Measurements from ENCODE around the gene CPM.
"Not testable (repeated sequence)": the region's sequence is repeated elsewhere in the genome, so short reads cannot be mapped to it uniquely, and the experiment has no call there.

CPM gene

DNA sequence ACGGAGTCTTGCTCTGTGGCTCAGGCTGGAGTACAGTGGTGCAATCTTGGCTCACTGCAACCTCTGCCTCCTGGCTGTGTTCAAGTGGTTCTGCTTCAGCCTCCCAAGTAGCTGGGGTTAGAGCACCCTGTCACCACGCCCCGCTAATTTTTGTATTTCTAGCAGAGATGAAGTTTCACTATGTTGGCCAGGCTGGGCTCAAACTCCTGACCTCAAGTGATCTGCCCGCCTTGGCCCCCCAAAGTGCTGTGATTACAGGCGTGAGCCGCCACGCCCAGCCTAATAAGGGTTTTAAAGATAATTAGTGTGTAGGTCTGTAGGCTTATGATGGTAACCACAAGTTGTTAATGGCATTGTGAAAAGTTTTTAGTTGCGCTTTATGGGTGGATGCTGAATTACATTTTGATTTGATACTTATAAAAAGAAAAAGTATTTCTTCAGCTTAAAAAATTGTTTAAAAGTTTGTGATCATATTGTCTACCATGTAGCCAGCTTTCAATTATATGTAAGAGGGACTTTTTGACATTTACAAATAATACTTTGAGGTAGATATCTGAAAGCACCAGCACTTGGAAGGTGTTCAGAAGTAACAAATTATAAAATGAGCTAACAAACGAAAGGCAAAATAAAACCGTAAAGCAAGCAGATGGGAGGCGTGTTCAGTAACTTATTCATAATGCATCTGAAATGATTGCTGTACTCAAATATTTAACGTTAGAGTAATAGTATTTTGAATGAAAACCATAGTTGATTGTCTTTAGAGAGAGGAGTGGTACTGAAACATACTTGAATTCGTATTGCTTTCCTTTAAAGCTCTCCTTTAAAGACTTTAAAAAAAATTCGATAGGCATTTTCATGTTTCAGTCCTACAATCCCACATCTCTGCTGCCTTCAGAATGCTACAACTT, 87.9 kb downstream of the CPM start:
- DNase-seq: no peak

DNA sequence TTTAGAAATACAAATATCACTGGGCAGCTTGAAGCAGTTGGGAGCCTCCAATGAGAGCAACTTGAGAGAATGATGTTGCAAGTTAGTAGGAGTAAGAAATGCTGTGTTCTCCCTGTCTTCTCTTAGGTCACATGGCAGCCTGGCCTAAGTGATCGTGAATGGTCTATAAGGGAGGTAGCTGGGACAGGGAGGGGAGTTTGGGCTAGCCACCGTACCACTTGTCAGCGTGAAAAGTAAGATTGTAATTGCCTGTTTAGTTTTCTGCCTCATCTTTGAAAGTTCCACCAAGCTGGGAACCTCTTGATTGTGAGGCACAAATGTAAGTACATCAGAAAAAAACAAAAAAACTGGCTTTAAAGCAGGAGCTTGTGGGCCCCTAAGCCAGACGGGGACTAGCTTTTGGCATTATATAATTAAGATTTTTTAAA, 88.6 kb downstream of the CPM start:
- DNase-seq: no peak

DNA sequence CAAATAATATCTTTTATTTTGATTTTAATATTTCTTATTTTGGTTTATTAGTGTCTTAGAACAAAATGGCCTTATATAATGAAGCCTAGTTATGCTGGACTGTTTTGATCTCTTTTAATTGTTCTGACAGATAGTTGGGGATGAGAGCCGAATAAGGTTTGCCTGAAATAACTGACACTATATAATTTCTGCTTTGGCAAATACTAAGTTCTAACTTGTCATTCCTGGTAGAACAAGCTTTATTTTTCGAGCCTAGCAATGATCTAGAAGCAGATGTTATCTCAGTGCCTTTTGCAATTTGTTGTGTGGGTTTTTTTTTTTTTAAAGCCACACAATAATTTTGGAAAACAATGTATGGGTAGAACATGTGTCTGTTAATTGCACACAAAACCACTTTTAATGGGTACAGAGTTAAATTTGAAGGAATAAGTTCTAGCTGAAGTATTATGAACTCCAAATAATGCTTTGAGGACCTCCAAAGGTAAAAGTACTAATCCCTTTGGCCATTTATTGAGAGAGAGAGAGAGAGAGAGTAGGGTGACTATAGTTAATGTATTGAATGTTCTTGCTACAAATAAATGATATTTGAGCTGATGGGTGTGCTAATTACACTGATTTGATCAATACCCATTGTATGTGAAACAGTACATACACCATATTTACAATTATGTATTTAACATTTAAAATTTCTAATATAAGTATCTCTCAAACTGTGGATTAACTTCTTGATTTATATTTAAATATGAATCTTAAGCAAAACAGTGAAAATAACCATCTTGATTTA, 90.0 kb downstream of the CPM start:
- no peak for DNase-seq

DNA sequence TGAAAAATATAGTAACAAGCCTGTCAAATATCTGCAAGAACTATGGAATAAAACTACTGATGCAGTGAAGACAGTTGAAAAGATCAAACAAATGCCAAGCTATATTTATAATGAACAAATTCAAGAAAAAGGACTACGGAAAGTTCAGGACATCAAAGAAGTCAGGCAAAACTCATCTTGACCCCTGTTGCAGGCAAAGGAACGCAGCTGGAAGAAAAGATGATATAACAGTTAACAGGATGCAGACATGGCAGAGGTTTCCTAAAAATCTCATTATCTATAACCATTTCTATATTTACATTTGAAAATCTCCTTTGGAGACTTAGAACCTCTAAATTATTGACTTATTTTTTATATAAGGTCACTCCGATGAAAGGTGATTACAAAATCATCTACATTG, 90.8 kb downstream of the CPM start:
- DNase-seq: no peak

DNA sequence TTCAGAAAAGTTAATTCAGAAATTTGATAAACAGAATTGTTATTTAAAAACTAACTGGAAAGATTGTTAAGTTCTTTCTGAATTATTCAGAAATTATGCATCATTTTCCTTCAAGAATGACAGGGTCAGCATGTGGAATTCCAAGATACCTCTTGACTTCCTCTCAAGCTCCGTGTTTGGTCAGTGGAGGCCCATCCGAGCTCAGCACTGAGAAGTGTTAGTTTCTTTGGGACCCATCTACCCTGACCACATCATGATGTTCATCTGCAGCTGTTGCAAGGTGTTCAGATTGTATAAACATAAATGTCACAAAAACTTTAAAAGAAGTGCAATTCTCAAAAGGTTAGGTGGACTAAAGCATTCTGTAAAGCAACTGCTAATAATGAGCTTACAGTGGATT, 91.3 kb downstream of the CPM start:
- DNase-seq: no peak

DNA sequence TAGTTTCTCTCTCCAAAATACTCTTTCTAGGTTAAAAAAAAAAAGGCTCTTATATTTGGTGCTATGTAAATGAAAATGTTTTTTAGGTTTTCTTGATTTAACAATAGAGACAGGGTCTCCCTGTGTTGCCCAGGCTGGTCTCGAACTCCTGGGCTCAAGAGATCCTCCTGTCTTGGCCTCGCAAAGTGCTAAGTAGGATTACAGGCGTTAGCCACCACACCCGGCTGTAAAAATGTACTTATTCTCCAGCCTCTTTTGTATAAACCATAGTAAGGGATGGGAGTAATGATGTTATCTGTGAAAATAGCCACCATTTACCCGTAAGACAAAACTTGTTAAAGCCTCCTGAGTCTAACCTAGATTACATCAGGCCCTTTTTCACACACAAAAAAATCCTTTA, 91.8 kb downstream of the CPM start:
- DNase-seq: not testable (repeated sequence)

DNA sequence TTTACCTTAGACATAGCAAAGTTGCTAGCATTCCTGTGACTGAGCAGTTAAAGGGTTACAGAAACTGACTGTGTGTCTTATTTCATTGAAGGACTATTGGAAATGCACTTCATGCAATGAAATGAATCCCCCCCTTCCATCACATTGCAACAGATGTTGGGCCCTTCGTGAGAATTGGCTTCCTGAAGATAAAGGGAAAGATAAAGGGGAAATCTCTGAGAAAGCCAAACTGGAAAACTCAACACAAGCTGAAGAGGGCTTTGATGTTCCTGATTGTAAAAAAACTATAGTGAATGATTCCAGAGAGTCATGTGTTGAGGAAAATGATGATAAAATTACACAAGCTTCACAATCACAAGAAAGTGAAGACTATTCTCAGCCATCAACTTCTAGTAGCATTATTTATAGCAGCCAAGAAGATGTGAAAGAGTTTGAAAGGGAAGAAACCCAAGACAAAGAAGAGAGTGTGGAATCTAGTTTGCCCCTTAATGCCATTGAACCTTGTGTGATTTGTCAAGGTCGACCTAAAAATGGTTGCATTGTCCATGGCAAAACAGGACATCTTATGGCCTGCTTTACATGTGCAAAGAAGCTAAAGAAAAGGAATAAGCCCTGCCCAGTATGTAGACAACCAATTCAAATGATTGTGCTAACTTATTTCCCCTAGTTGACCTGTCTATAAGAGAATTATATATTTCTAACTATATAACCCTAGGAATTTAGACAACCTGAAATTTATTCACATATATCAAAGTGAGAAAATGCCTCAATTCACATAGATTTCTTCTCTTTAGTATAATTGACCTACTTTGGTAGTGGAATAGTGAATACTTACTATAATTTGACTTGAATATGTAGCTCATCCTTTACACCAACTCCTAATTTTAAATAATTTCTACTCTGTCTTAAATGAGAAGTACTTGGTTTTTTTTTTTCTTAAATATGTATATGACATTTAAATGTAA, 93.5 kb downstream of the CPM start:
- DNase-seq: no peak

DNA sequence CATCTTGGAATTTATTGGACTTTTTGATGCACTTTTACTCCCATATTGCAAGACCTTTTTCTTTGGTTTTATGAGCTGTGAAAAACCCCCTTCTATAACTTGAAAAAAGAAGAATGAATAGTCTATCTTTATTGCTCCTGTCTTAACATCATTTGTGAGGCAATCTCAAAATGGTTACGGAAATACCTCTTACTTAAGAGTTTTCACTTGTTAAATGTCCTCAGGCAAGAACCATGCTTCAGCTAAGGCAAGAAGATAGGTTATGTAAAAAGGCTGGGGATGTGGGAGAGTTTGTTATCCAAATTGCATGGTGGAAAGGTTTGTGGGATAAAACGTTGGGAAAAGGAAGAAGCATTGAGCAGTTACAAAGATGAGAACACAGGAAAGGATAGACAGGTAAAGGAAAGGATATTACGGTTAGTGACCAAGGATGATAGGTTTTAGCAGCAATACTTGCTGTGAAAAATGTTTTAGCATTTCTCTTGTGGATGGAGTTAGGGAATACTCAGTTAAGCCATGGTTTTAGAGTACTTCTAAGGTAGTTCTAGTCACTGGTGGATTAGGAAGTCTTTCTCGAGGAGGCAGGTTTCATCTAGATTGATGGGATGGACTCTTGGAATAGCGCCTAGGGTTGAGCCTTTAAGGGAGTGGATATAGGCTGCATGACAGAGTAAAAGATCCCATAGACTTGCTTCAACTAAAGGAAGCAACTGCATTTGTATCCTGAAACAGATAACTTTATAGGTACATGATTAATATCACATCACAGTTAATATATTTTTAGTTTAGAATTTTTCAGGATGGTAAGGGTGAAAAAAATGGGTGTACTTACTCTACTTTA, 94.7 kb downstream of the CPM start:
- no peak for DNase-seq

DNA sequence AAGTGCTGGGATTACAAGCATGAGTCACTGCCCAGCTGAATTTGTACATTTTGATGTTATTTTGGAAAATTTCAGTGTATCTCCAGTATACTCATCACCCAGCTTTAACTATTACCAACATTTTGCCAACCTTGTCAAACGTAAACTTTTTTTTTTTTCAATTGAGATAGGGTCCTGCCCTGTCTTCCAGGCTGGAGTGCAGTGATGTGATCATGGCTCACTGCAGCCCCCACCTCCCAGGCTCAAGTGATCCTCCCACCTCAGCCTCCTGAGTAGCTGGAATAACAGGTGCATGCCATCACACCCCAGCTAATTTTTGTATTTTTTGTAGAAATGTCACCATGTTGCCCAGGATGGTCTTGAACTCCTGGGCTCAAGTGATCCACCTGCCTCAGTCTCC, 95.8 kb downstream of the CPM start:
- no peak for DNase-seq

DNA sequence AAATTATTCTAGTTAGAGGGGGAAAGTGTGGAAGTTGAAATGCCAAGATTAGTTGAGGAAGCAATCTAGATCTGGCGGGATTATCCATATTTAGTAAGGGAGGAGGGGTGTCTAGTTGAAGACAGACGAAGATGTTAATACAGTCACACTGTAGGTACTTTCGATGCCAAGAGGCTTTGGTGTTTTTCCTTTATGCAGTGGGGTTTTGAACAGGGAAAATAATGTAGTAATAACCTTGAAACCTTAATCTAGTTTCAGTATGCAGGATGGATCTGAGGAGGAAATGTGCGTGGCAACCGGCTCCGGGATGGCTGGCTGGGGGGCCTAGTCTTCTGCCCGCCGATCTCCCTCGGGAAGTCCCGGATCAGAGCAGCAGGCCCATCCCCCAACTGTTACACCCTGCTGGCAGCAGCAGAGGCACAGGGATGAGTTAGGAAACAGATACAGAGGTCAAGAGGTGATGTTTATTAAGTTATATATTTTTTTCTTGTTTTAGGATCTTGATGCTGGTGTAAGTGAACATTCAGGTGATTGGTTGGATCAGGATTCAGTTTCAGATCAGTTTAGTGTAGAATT, 97.5 kb downstream of the CPM start:
- DNase-seq: no peak

DNA sequence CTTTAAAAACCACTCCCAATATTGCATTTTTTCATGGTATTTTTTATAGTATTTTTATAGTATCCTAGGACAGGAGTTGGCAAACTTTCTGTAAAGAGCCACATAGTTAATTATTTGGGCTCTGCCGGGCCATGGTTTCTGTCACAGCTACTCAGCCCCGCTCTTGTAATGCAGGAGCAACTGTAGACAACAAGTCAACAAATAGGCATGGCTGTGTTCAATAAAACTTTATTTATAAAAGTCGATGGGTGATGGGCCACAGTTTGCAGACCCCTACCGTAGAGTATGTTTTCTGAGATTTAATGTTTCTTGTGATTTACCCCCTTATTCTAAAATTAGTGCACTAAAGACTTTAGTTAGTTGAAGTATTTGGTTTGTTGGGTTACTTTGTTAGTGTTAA, 99.5 kb downstream of the CPM start:
- DNase-seq: no peak

DNA sequence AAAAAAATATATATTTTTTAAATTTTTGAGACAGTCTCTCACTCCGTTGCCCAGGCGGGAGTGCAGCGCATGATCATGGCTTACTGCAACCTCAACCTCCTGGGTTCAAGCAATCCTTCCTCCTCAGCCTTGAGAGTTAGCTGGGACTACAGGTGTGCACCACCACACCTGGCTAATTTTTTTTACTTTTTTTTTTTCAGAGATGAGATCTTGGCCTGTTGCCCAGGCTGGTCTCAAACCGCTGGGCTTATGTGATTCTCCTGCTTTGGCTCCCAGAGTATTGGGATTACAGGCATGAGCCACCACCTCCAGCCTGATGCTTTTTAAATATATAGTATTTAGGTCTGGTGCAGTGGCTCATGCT, 100.5 kb downstream of the CPM start:
- no peak for DNase-seq

DNA sequence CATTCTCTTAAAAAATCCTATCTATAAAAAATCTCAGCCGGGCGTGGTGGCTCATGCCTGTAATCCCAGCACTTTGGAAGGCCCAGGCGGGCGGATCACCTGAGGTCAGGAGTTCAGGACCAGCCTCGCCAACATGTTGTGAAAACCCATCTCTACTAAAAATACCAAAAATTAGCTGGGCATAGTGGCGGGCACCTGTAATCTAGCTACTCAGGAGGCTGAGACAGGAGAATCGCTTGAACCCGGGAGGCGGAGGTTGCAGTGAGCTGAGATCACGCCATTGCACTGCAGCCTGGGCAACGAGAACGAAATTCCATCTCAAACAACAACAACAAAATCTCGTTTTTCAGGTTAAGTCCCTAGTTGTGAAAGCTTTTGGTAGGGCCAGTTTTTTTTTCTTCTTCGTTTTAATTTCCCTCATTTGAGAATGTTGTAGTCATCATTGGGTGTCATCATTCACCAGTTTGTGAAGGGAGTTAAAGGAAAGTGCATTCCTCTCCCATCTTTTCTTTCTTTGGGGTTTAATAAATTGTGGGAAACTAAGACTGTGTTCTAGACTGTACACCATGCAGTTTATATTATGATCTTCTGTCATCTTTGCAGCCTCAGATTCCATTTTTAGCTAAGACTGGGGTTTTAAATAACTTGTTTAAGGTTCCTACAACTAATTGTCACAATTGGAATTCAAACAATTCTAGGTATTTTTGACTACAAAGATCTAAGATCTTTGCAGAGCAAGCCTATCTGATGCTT, 101.0 kb downstream of the CPM start:
- no peak for DNase-seq

DNA sequence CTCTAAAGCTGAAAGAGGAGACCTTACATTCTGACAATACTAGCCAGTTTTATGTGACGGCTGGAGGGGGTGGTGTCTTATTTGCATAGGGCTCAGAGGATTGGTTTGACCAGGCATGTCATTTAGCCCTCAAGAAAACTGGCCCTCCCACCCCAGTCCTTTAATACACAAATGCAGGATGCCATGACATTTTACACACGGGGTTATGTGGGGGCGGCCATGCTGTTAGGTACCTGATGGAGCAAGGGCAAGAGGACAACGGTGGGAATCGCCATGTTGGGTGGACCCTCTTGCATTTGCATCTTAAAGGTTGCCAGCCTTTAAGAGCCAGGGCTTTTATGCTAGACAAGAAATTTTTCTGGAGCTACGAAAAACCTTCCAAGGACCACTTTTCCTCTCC, 101.7 kb downstream of the CPM start:
- no peak for DNase-seq

DNA sequence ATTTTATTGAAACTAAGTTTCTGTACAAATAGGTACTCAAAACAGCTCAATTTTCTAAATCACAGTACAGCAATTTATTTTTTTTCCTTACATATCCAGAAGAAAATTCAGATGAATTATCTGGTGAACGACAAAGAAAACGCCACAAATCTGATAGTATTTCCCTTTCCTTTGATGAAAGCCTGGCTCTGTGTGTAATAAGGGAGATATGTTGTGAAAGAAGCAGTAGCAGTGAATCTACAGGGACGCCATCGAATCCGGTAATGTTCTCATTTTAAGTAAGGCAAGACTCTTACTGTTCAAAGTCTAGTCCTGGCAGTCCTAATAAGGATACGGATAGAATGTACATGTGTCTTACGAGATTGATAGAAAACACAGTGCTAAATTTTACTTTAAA, 104.3 kb downstream of the CPM start:
- DNase-seq: no peak

DNA sequence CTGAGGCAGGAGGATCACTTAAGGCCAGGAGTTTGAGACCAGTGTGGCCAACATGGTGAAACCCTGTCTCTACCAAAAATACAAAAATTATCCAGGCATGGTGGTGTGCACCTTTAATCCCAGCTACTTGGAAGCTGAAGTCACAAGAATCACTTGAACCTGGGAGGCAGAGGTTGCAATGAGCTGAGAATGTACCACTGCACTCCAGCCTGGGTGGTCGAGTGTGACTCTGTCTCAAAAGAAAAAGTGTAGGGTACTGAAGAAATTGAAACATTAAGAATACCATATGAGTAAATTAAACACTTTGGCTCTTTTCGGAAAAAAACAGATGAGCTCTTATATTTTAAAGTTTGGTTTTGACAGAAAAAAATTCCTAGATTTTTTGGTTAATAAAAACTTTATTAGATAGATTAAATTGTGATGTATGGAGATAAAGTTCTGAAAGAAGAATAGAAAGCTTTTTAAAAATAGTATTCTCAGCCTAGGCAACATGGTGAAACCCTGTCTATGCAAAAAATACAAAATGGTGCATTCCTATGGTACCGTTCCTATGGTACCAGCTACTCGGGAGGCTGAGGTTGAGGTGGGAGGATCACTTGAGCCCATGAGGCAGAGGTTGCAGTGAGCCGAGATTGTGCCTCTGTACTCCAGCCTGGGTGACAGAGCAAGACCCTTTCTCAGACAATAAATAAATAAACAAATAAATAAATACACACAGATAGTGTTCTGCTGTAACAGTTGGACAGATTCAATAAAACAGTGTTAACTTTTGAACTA, 104.9 kb downstream of the CPM start:
- no peak for DNase-seq

DNA sequence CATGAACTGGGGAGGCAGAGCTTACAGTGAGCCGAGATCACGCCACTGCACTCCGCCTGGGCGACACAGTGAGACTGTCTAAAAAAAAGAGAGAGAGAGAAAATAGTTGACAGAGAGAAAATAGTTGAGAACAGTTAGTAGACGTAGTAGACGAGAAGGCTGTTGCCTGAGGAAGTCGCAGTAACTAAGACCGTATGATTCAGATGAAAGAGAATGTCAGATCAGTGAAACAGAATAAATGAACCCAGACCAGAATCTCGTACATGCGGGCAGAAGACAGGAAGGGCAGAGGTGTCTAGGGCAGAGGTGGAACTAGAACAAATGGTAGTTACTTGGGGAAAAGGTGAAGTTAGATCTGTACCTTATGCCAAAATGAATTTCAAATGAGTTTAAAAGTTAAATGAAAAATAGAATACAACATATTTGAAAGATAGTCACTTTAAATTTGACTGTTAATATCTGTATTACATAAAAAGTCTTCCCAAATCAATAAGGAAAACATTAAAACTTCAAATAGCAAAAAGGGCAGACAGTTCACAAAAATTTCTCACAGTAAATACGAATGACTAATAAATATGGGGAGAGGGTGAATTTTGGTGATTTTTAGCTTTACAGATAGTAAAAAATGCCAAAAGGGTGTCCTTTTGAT, 107.3 kb downstream of the CPM start:
- no peak for DNase-seq

DNA sequence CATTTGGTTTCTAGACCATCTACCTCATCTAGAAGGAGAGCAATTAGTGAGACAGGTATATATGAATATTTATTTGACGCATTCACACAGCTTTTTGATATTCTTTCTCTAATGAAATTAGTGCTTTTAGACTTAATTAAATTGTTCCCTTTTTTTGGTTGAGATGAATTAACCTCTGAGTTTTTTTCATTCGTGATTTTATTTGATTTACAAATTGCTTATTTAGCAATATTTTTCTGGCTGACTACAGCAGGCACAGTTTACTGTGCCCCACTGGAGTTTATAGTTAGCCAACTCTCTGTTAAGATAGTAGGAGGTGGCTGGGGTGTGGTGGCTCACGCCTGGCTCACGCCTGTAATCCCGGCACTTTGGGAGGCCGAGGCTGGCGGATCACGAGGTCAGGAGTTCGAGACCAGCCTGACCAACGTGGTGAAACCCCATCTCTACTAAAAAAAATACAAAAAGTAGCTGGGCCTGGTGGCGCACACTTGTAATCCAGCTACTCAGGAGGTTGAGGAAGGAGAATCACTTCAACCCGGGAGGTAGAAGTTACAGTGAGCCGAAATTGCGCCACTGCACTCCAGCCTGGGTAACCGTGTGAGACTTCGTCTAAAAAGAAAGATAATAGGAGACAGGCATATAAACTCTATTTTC, 108.2 kb downstream of the CPM start:
- no peak for DNase-seq

DNA sequence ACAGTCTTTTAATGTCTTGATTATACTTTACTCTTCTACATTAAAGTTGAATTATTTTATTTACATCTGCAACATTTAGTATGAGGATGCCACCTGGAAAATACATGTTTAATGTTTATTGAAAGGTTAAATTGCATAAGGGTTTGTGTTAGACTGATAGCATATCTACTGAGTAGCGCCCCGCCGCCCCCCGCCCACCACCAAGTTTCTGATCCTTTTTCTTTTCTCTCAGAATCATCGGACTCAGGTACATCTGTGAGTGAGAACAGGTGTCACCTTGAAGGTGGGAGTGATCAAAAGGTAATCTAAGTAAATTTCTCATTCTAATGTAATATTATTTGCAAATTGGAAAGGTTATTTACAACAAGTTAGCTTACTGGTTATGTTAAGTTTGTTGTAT, 108.8 kb downstream of the CPM start:
- DNase-seq: no peak

Measured in NCI-H2029 treated with DMSO at 0.1 percent for 48 hours (cell line).